Measurements from ENCODE around the gene HADHA.
"Not testable (repeated sequence)": the region's sequence is repeated elsewhere in the genome, so short reads cannot be mapped to it uniquely, and the experiment has no call there.

Gene HADHA

DNA sequence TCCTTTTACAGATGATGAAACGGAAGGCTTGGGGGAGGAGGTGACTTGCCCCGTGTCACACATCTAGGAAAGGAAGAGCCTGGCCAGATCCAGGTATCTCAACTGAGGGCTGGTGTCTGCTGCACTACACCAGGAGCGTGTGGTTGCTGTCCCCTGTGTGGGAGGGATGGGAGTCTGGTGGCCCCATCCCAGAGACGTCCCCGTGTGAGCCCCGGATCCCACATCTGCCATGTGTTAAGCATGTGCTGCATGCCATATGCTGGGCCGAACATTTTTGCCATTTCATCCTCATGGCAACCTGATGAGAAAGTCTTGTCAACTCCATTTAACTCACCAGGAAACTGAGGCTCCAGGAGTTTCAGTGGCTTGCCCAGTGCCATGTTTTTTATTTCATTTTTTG lies 67.3 kb downstream of the HADHA start:
- Mint-ChIP-seq H3K27ac (no peak overlapping the region), H3K4me1 (ENCODE audit: low read depth) (peaks cover 15% of the 10 kb centered on the region), H3K36me3 (peaks cover 7% of the 10 kb centered on the region), H3K9me3 (ENCODE audit: low read depth) (no peaks in the 10 kb centered on the region), H3K27me3 (peaks cover 29% of the 10 kb centered on the region), H3K4me3 (no peak overlapping the region)

DNA sequence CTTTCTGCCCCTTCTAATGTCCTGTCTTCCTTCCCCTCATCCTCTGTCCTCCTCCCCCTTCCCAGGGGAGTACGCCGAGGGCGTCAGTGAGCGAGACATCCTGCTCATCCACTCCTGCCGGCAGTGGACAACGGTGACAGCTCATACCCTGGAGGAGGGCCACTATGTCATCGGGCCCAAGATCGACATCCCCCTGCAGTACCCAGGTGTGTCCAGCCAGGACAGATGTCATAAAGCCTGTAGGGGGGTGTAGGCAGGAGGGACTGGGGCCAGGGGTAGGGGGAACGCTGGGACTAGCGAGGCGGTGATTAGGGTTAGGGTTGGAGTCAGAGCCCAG lies 68.2 kb downstream of the HADHA start:
- H3K36me3 Mint-ChIP-seq = peaks cover 7% of the 10 kb centered on the region
- H3K27ac Mint-ChIP-seq = no peak overlapping the region
- no peak overlapping the region for H3K4me3 Mint-ChIP-seq
- peaks cover 32% of the 10 kb centered on the region for H3K27me3 Mint-ChIP-seq
- H3K4me1 Mint-ChIP-seq (ENCODE audit: low read depth) = peaks cover 21% of the 10 kb centered on the region
- H3K9me3 Mint-ChIP-seq (ENCODE audit: low read depth) = no peaks in the 10 kb centered on the region

GRCh38 chr2:26175466-26176278 lies 68.8 kb downstream of the HADHA start:
- peaks cover 7% of the 10 kb centered on the region for H3K36me3 Mint-ChIP-seq
- peaks cover 28% of the 10 kb centered on the region for H3K27me3 Mint-ChIP-seq
- H3K9me3 Mint-ChIP-seq (ENCODE audit: low read depth) = no peaks in the 10 kb centered on the region
- H3K4me3 Mint-ChIP-seq = no peak overlapping the region
- H3K27ac Mint-ChIP-seq = no peak overlapping the region
- peaks cover 21% of the 10 kb centered on the region for H3K4me1 Mint-ChIP-seq (ENCODE audit: low read depth)

DNA sequence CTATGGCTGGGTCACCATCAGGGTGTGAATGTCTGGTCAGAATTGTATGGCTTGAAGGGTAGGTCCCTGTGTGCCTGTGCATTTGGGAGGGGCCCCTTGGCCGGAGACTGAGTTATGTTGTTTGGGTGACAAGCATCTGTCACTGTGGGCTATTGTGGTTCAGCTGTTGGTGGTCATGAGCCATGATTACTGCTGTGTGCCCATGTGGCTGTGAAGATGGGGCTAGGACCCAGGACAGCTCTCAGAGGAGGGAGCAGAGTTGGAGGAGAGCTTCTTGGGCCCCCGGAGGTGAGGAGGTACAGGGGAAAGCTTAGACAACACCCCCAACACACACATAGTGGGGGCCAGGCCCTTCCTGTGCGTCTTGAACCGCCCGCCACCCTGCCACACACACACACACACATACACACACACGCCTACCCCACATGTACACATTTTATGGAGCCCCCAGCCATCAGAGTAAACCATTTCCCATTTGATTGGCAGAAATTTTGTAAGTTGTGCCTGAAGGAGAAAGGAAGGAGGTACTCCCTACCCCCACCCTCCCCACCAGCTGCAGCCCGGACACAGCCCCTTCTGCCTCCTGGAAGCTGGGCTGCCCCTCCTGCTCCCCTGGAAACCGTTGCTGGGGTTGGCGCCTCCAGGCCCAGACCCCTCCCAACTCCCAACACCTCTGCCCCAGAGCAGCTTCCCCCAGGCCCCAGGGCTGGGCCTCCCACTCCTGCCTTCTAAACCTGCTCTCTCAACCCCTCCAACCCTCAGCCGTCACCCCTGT lies 69.6 kb downstream of the HADHA start:
- Mint-ChIP-seq H3K36me3 (peaks cover 5% of the 10 kb centered on the region), H3K4me1 (ENCODE audit: low read depth) (peaks cover 18% of the 10 kb centered on the region), H3K27ac (no peak overlapping the region), H3K27me3 (peaks cover 23% of the 10 kb centered on the region), H3K9me3 (ENCODE audit: low read depth) (no peaks in the 10 kb centered on the region), H3K4me3 (peak overlapping the region; percentile 78)

GRCh38 chr2:26173776-26174482 lies 70.5 kb downstream of the HADHA start:
- H3K4me3 Mint-ChIP-seq = peak overlapping the region; percentile 78
- H3K27me3 Mint-ChIP-seq = peaks cover 22% of the 10 kb centered on the region
- H3K4me1 Mint-ChIP-seq (ENCODE audit: low read depth) = peaks cover 14% of the 10 kb centered on the region
- peaks cover 5% of the 10 kb centered on the region for H3K36me3 Mint-ChIP-seq
- H3K9me3 Mint-ChIP-seq (ENCODE audit: low read depth) = no peaks in the 10 kb centered on the region
- peak overlapping the region; percentile 34 for H3K27ac Mint-ChIP-seq

DNA sequence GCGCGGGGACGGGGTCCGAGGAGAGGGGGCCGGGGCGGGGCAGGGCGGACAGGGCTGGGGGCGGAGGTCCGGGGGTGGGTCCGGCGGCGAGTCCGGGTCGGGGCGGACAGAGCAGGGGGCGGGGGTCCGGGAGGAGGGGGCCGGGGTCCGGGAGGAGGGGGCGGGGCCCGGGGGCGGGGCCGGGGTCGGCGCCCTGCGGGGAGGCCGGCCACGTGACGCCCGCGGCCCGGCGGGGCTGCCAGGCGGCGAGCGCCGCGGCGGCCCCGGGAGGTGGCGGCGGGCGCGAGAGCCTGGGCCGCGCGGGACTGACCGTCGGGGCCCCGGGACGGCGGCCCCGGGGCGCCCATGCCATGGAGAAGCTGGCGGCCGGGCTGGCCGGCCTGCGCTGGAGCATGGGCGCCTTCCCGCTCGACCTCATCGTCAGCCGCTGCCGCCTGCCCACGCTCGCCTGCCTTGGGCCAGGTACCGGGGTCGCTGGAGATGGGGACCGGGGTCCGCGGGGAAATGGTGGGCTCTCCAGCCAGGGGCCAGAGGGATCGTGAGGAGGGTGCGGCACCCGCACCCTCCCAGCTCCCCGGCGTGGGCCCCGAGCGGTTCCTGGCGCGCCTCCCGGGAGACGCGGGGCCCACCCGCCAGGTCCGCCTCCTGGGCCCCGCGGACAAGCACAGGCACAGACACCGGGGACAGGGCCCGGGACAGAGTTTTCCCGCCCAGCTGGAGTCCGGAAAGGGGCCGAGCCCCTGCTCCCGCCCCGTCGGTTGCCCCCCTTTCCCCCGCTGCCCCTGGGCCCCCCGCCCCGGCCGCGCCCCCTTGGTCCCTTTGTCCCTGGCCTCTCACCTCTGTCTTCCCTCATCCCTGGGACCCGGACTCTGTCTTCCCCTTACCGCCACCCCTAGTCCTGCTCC lies 71.3 kb downstream of the HADHA start, which contains the start of gene GAREM2:
Gene GAREM2 (plus strand): TSS at position 218 of the 905 bp plus-strand sequence. CDS start 133 bp downstream, at position 351.
- Mint-ChIP-seq H3K27me3 (peaks cover 22% of the 10 kb centered on the region), H3K4me1 (ENCODE audit: low read depth) (peaks cover 14% of the 10 kb centered on the region), H3K4me3 (peak within 1 kb of the TSS; percentile 84), H3K36me3 (peaks cover 5% of the 10 kb centered on the region), H3K9me3 (ENCODE audit: low read depth) (no peaks in the 10 kb centered on the region), H3K27ac (no peak within 1 kb of the TSS)

GRCh38 chr2:26172189-26172870 lies 72.1 kb downstream of the HADHA start:
- H3K27me3 Mint-ChIP-seq = peaks cover 21% of the 10 kb centered on the region

DNA sequence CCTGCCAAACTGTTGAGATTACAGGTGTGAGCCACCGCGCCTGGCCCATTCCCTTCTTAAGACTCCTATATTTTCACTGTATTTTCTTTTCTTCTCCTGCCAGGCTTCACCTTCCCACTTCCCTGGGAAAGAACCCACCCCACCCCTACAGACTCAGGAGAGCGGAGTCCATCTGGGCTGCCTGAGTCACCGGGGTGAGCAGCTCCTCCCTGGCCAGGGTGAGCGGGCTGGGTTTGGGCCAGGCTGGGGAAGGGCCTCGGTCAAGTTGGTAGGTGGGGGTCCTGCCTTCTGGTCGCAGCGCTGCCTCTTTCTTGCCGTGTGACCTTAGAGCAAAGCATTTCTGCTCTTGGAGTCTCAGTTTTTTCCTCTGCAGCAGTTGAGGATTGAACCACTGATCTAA lies 73.6 kb downstream of the HADHA start:
- Mint-ChIP-seq H3K27me3 (peaks cover 19% of the 10 kb centered on the region), H3K27ac (no peak overlapping the region), H3K4me3 (no peak overlapping the region), H3K9me3 (ENCODE audit: low read depth) (no peaks in the 10 kb centered on the region), H3K36me3 (peaks cover 5% of the 10 kb centered on the region), H3K4me1 (ENCODE audit: low read depth) (peaks cover 14% of the 10 kb centered on the region)

More at GRCh38 chr2:26172189-26172870, 72.1 kb downstream of the HADHA start:
- peaks cover 5% of the 10 kb centered on the region for H3K36me3 Mint-ChIP-seq
- H3K9me3 Mint-ChIP-seq (ENCODE audit: low read depth) = no peaks in the 10 kb centered on the region
- peak overlapping the region; percentile 84 for H3K4me3 Mint-ChIP-seq
- H3K4me1 Mint-ChIP-seq (ENCODE audit: low read depth) = peaks cover 14% of the 10 kb centered on the region
- H3K27ac Mint-ChIP-seq = no peak overlapping the region

- Mint-ChIP-seq H3K9me3 (ENCODE audit: low read depth) (no peaks in the 10 kb centered on the region), H3K27me3 (peaks cover 19% of the 10 kb centered on the region), H3K27ac (no peak overlapping the region), H3K4me1 (ENCODE audit: low read depth) (peaks cover 14% of the 10 kb centered on the region), H3K4me3 (no peak overlapping the region), H3K36me3 (peaks cover 5% of the 10 kb centered on the region)
These were observed 74.6 kb downstream of the HADHA start for GRCh38 chr2:26169681-26170414.

DNA sequence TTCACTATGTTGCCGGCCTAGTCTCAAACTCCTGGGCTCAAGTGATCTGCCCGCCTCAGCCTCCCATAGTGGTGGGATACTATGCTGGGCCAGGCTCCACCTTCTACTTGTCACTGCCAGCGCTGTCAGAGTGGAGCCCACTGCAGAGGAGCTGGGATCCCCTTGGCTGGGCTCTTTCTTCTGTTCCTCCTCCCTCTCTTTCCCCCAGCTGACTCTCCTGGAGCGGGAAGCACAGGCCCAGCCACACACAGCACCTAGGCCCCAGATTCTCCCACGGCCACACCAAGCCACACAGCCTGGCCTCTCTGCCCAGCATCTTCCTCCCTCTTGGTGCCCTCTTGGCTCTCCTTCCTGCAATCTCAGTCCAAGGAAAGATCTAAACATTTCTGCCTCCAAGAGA lies 75.2 kb downstream of the HADHA start:
- Mint-ChIP-seq H3K4me1 (ENCODE audit: low read depth) (peaks cover 9% of the 10 kb centered on the region), H3K27ac (no peak overlapping the region), H3K9me3 (ENCODE audit: low read depth) (no peaks in the 10 kb centered on the region), H3K36me3 (peaks cover under 1% of the 10 kb centered on the region), H3K27me3 (peaks cover 14% of the 10 kb centered on the region), H3K4me3 (no peak overlapping the region)

DNA sequence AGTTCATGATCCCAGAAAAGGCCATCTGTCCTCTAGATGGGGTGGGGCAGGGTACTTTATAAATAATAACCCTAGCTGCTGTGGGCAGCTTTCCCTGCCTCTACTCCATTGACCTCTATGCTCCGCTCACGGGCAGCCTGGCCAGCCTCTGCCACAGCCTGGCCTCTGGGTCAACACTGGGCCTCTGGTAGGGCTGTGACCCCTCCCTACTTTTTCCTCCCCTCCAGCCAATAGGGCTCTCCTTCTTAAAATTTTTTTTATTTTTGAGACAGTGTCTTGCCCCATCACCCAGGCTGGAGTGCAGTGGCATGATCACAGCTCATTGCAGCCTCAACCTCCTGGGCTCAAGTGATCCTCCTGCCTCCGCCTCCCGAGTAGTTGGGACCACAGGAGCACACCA lies 75.6 kb downstream of the HADHA start:
- Mint-ChIP-seq H3K27me3 (peaks cover 13% of the 10 kb centered on the region), H3K9me3 (ENCODE audit: low read depth) (no peaks in the 10 kb centered on the region), H3K36me3 (no peaks in the 10 kb centered on the region)

DNA sequence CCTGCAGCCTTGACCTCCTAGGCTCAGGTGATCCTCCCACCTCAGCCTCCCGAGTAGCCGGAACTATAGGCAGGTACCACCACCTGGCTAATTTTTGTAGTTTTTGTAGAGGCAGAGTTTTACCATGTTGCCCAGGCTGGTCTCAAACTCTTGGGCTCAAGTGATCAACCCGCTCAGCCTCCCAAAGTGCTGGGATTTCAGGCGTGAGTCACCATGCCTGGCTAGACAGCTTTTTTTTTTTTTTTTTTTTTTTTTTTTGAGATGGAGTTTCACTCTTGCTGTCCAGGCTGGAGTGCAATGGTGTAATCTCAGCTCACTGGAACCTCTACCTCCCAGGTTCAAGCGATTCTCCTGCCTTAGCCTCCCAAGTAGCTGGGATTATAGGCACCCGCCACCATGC lies 77.9 kb downstream of the HADHA start:
- not testable (repeated sequence) for H3K4me1 Mint-ChIP-seq (ENCODE audit: low read depth); H3K27me3 Mint-ChIP-seq; H3K27ac Mint-ChIP-seq; H3K36me3 Mint-ChIP-seq; H3K9me3 Mint-ChIP-seq (ENCODE audit: low read depth); H3K4me3 Mint-ChIP-seq

More for the DNA sequence above, 75.6 kb downstream of the HADHA start:
- Mint-ChIP-seq H3K27ac (no peak overlapping the region), H3K4me1 (ENCODE audit: low read depth) (peaks cover 8% of the 10 kb centered on the region), H3K4me3 (no peak overlapping the region)

- H3K27ac Mint-ChIP-seq = no peak overlapping the region
- H3K4me3 Mint-ChIP-seq = no peak overlapping the region
- no peaks in the 10 kb centered on the region for H3K4me1 Mint-ChIP-seq (ENCODE audit: low read depth)
- no peaks in the 10 kb centered on the region for H3K9me3 Mint-ChIP-seq (ENCODE audit: low read depth)
- H3K36me3 Mint-ChIP-seq = no peaks in the 10 kb centered on the region
- H3K27me3 Mint-ChIP-seq = peaks cover 4% of the 10 kb centered on the region
These were observed 79.0 kb downstream of the HADHA start for GRCh38 chr2:26165403-26165802.
